Keratinocyte (primary cell): Measurements from ENCODE around the gene ADGRB3. TPM values are rescaled to one million over a fixed set of nuclear protein-coding genes. Genes with fewer than 3 reads are reported as not detected.

Experiments used
- DNase-seq: peaks from one replicate; pipeline ENCODE4 v3.0.0-alpha.2; 2011; ENCODE audit warnings: low read depth, missing footprints, low spot score
- FAIRE-seq: peaks from 2 replicates; lab custom pipeline; 2011; peaks lifted over from hg19 to GRCh38; lab: Jason Lieb, UNC
- H2AFZ ChIP-seq: 2 replicates; pipeline ENCODE4 v1.6.0; 2012; ENCODE audit warnings: low read length, control low read depth, inconsistent platforms; ENCODE audit not compliant: control insufficient read depth
- H3K27ac ChIP-seq: 2 replicates; pipeline ENCODE4 v1.5.1; 2011; ENCODE audit warnings: low read length; ENCODE audit not compliant: control insufficient read depth, insufficient read depth
- H3K27me3 ChIP-seq: 3 replicates; pipeline ENCODE4 v1.6.0; 2011; ENCODE audit warnings: low read length; ENCODE audit not compliant: control insufficient read depth, insufficient read depth; ENCODE audit errors: extremely low read depth
- H3K36me3 ChIP-seq, 2 experiments: 2 replicates in 1 of 2; 3 replicates in 1 of 2; pipeline ENCODE4 v1.5.1; 2011; ENCODE audit warnings: low read length in 2 of 2, mild to moderate bottlenecking in 1 of 2; ENCODE audit not compliant: control insufficient read depth in 2 of 2, insufficient read depth in 2 of 2; ENCODE audit errors: extremely low read depth in 1 of 2
- H3K4me1 ChIP-seq: 3 replicates; pipeline ENCODE4 v1.5.1; 2011; ENCODE audit warnings: low read length; ENCODE audit not compliant: control insufficient read depth, insufficient read depth; ENCODE audit errors: extremely low read depth
- H3K4me2 ChIP-seq: 3 replicates; pipeline ENCODE4 v1.6.0; 2011; ENCODE audit warnings: low read depth, low read length; ENCODE audit not compliant: control insufficient read depth, insufficient read depth; ENCODE audit errors: extremely low read depth
- H3K4me3 ChIP-seq, 3 experiments: fragments of 200-600 bp in 1 of 3; sonication (generic) in 1 of 3; 2 replicates in 2 of 3; 3 replicates in 1 of 3; pipeline ENCODE4 v1.5.1; 2011 to 2016; ENCODE audit warnings: low read length in 3 of 3, mild to moderate bottlenecking in 3 of 3, control low read depth in 2 of 3, inconsistent platforms in 1 of 3, low read depth in 1 of 3, mixed read lengths in 1 of 3, mixed run types in 1 of 3, moderate library complexity in 1 of 3; ENCODE audit not compliant: control insufficient read depth in 2 of 3, insufficient read depth in 2 of 3; ENCODE audit errors: extremely low read depth in 1 of 3
- H3K79me2 ChIP-seq: 2 replicates; pipeline ENCODE4 v1.6.0; 2012; ENCODE audit warnings: low read length; ENCODE audit not compliant: control insufficient read depth, insufficient read depth
- H3K9ac ChIP-seq: 3 replicates; pipeline ENCODE4 v1.6.0; 2011; ENCODE audit warnings: low read length; ENCODE audit not compliant: control insufficient read depth, insufficient read depth; ENCODE audit errors: extremely low read depth
- H3K9me1 ChIP-seq: 3 replicates; pipeline ENCODE4 v1.6.0; 2011; ENCODE audit warnings: low read length; ENCODE audit not compliant: control insufficient read depth, insufficient read depth; ENCODE audit errors: extremely low read depth
- H3K9me3 ChIP-seq: 2 replicates; pipeline ENCODE4 v1.5.1; 2012; ENCODE audit warnings: low read depth, low read length; ENCODE audit not compliant: control insufficient read depth
- H4K20me1 ChIP-seq: 3 replicates; pipeline ENCODE4 v1.6.0; 2011; ENCODE audit warnings: low read length; ENCODE audit not compliant: control insufficient read depth, insufficient read depth; ENCODE audit errors: extremely low read depth
- EZH2 ChIP-seq: IDR thresholded peaks from one replicate; pipeline ENCODE4 v1.6.1; 2012; ENCODE audit warnings: inconsistent platforms, mild to moderate bottlenecking, low read length, moderate library complexity
- dilution Hi-C: fragments of 300-500 bp; cut with MboI; formaldehyde crosslinking; loops from one replicate; pipeline ENCODE4 v1.7.0; 2020; ENCODE audit warnings: low sequenced_read_pairs; ENCODE audit not compliant: extremely low pct_ligation_motif_present
- polyA plus RNA-seq, 5 experiments: library from polyadenylated mRNA; depleted of rRNA in 3 of 5; stranded (reverse) in 3 of 5; stranded (forward) in 1 of 5; unstranded in 1 of 5; fragments of >200 nt; gene quantifications; 1 replicate in 1 of 5; 2 replicates in 3 of 5; 3 replicates in 1 of 5; pipeline versions ENCODE4 v1.2.1 to v1.2.3, GENCODE V29; 2011 to 2012; ENCODE audit warnings: missing spikeins in 2 of 5, low read depth in 1 of 5, low replicate concordance in 1 of 5
- TF ChIP-seq, protein P1 (sequence below), 3 experiments: IDR thresholded peaks in 1 of 3; conservative IDR thresholded peaks in 1 of 3; optimal IDR thresholded peaks in 1 of 3; 2 replicates in 2 of 3; 3 replicates in 1 of 3; pipeline versions ENCODE3 to v1.5.1; 2011; ENCODE audit warnings: low read length in 3 of 3, mild to moderate bottlenecking in 3 of 3, moderate library complexity in 2 of 3, control low read depth in 1 of 3, inconsistent platforms in 1 of 3; ENCODE audit not compliant: insufficient read depth in 2 of 3; ENCODE audit errors: extremely low read depth in 1 of 3

The ADGRB3 gene
- polyA plus RNA-seq, 1 donor (not counting 4 experiments of a cell fraction or from before 2014, with no cell fraction given): not detected

- Histone ChIP-seq H3K4me3 (no peak overlapping the region), H3K27me3 (no peaks in the 10 kb centered on the region), H3K79me2 (no peaks in the 10 kb centered on the region), H3K4me1 (no peaks in the 10 kb centered on the region), H3K9me3 (no peaks in the 10 kb centered on the region), H3K4me2 (no peak overlapping the region), H4K20me1 (no peaks in the 10 kb centered on the region), H3K9me1 (no peaks in the 10 kb centered on the region), H3K36me3 (no peaks in the 10 kb centered on the region), H3K27ac (no peak overlapping the region), H3K9ac (no peak overlapping the region), H2AFZ (no peak overlapping the region)
- FAIRE-seq (no peak), DNase-seq (no peak)
- dilution Hi-C loops: no loop called here
- TF ChIP-seq, protein P1, sequence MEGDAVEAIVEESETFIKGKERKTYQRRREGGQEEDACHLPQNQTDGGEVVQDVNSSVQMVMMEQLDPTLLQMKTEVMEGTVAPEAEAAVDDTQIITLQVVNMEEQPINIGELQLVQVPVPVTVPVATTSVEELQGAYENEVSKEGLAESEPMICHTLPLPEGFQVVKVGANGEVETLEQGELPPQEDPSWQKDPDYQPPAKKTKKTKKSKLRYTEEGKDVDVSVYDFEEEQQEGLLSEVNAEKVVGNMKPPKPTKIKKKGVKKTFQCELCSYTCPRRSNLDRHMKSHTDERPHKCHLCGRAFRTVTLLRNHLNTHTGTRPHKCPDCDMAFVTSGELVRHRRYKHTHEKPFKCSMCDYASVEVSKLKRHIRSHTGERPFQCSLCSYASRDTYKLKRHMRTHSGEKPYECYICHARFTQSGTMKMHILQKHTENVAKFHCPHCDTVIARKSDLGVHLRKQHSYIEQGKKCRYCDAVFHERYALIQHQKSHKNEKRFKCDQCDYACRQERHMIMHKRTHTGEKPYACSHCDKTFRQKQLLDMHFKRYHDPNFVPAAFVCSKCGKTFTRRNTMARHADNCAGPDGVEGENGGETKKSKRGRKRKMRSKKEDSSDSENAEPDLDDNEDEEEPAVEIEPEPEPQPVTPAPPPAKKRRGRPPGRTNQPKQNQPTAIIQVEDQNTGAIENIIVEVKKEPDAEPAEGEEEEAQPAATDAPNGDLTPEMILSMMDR (optimal IDR thresholded peaks at IDR 0.05 in 1 of 3, IDR thresholded peaks at IDR 0.05 in 1 of 3, conservative IDR thresholded peaks at IDR 0.05 in 1 of 3; ENCODE audit: extremely low read depth in 1 of 3, insufficient read depth in 2 of 3, low read length in 3 of 3): no peak
- no peak for TF ChIP-seq EZH2
These were observed 257.4 kb downstream of the ADGRB3 start for GRCh38 chr6:68892452-68892851.

GRCh38 chr6:68895929-68896328, 260.8 kb downstream of the ADGRB3 start:
- Histone ChIP-seq H3K4me3 (no peak overlapping the region), H3K4me2 (no peak overlapping the region), H3K27me3 (no peaks in the 10 kb centered on the region), H4K20me1 (no peaks in the 10 kb centered on the region), H3K4me1 (no peaks in the 10 kb centered on the region), H3K9me3 (peaks cover 2% of the 10 kb centered on the region), H3K79me2 (no peaks in the 10 kb centered on the region), H3K9me1 (no peaks in the 10 kb centered on the region), H2AFZ (no peak overlapping the region), H3K36me3 (no peaks in the 10 kb centered on the region), H3K9ac (no peak overlapping the region), H3K27ac (no peak overlapping the region)
- TF ChIP-seq, protein P1 (optimal IDR thresholded peaks at IDR 0.05 in 1 of 3, IDR thresholded peaks at IDR 0.05 in 1 of 3, conservative IDR thresholded peaks at IDR 0.05 in 1 of 3; ENCODE audit: extremely low read depth in 1 of 3, insufficient read depth in 2 of 3, low read length in 3 of 3): no peak
- no peak for TF ChIP-seq EZH2
- FAIRE-seq (no peak), DNase-seq (no peak)
- dilution Hi-C loops: no loop called here
